ENCODE data around the gene PBLD.
"Not testable (repeated sequence)": the region's sequence is repeated elsewhere in the genome, so short reads cannot be mapped to it uniquely, and the experiment has no call there.

Gene PBLD

DNA sequence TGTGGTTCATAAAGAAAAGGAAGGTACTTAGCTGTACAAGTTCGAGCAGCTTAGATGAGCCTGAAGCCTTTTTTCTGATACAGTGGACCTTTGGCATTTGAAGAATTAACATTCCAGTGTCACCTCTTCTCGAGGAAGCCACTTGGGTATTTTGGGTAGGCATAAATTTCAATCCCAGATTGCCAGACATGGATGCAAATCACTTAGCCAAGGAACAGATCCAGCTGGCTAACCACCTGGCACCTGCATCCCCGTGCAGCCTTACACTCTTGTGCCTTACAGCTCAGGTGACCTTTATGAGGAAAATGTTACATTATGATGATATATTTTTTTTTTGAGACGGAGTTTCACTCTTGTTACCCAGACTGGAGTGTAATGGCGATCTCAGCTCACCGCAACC lies 84.8 kb downstream of the PBLD start:
- Histone ChIP-seq H3K27ac (no peak overlapping the region), H3K27me3 (replicated peaks) (no peaks in the 10 kb centered on the region), H3K36me3 (replicated peaks) (no peaks in the 10 kb centered on the region), H3K4me3 (ENCODE audit: low read depth, low read length) (no peak overlapping the region)
- no peak for DNase-seq
- TF ChIP-seq, protein P1, sequence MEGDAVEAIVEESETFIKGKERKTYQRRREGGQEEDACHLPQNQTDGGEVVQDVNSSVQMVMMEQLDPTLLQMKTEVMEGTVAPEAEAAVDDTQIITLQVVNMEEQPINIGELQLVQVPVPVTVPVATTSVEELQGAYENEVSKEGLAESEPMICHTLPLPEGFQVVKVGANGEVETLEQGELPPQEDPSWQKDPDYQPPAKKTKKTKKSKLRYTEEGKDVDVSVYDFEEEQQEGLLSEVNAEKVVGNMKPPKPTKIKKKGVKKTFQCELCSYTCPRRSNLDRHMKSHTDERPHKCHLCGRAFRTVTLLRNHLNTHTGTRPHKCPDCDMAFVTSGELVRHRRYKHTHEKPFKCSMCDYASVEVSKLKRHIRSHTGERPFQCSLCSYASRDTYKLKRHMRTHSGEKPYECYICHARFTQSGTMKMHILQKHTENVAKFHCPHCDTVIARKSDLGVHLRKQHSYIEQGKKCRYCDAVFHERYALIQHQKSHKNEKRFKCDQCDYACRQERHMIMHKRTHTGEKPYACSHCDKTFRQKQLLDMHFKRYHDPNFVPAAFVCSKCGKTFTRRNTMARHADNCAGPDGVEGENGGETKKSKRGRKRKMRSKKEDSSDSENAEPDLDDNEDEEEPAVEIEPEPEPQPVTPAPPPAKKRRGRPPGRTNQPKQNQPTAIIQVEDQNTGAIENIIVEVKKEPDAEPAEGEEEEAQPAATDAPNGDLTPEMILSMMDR (IDR thresholded peaks at IDR 0.05; ENCODE audit: low read depth, low read length, missing control alignments), result no peak
- in situ Hi-C loops (cut with HindIII; ENCODE audit: low pct_ligation_motif_present, low sequenced_read_pairs), result no loop called here

DNA sequence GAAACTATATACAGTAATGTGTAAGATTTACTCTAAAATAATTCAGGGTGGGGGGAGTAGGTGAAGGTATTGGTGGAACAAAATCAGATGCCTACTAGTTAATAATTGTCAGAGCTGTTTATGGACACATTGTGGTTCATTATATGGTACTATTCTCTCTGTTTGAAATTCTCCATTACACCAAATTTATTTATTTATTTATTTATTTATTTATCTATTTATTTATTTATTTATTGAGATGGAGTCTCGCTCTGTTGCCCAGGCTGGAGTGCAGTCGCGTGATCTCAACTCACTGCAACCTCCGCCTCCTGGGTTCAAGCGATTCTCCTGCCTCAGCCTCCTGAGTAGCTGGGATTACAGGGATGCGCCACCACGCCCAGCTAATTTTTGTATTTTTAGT lies 86.3 kb downstream of the PBLD start:
- H3K36me3 ChIP-seq (replicated peaks); H3K27me3 ChIP-seq (replicated peaks); in situ Hi-C loops (cut with HindIII; ENCODE audit: low pct_ligation_motif_present, low sequenced_read_pairs); H3K27ac ChIP-seq; DNase-seq; H3K4me3 ChIP-seq (ENCODE audit: low read depth, low read length): not testable (repeated sequence)

DNA sequence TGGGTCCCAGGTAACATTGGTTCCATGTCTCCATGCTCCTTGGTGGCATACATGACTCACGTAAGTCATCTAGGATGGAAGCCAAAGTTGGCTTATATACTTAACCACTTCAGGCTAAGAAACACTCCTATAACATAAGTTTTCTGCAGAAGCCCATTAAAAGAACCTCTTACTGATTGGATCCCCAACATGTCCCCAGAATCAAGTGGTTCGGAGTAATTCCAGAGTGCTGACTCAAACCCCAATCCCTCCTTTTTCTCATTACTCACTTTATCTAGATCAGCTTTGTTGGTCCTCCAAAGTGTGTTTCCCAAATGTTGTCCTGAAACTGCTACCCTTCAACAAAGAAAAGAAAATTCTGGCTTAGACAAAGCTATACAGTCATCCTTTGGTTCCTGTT lies 90.7 kb downstream of the PBLD start:
- Histone ChIP-seq H3K27me3 (replicated peaks) (no peaks in the 10 kb centered on the region), H3K4me3 (ENCODE audit: low read depth, low read length) (no peak overlapping the region), H3K27ac (no peak overlapping the region), H3K36me3 (replicated peaks) (no peaks in the 10 kb centered on the region)
- TF ChIP-seq, protein P1 (IDR thresholded peaks at IDR 0.05; ENCODE audit: low read depth, low read length, missing control alignments), result no peak
- no peak for DNase-seq
- in situ Hi-C loops (cut with HindIII; ENCODE audit: low pct_ligation_motif_present, low sequenced_read_pairs), result no loop called here

DNA sequence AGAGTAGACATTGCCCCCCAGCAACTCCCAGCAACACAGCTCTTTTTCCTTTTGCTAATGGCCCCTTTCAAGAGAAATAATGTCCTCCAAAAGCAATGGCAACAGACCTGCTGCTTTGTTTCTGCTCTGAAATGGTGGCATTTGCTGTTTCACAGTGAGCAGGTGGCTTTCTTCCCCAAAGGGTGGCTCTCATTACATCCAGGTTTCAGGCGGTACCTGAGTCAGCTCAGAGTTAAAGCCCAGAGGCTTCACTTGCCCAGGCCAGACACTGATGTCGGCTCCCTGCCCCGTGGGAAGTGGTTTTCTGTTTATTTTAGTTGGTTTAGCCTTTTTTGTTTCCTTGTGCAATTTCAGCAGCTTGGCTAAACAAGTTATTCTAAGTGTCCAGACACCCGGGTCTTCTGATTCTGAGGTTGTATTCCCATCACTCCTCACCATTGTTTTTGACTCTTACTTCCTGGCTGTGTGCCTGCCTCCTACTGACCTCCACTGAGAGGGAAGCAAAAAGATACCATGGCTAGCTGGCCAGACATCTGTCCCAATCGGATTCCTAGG lies 93.1 kb downstream of the PBLD start:
- H3K27me3 ChIP-seq (replicated peaks), result no peaks in the 10 kb centered on the region
- H3K27ac ChIP-seq, result no peak overlapping the region
- H3K36me3 ChIP-seq (replicated peaks), result no peaks in the 10 kb centered on the region
- no peak overlapping the region for H3K4me3 ChIP-seq (ENCODE audit: low read depth, low read length)
- in situ Hi-C loops (cut with HindIII; ENCODE audit: low pct_ligation_motif_present, low sequenced_read_pairs), result no loop called here
- TF ChIP-seq, protein P1 (IDR thresholded peaks at IDR 0.05; ENCODE audit: low read depth, low read length, missing control alignments), result no peak
- DNase-seq, result no peak

DNA sequence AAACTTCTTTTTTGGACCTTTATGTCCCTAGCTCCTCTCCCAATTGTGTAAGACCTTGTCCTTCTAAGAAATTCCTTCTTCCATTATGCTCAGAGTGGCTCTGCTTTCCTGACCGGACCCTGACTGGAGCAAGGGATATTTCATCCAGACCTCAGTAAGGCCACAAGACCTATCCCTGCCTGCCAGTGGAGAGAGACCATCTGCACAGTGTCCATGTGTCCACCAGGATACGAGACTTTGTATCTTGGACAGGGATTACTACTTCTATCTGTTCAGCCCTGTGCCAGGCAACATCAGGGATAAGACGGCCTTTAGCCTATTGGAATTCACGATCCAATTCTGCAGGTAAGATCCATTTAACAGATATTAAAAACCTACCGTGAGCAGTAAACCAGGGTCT lies 93.7 kb downstream of the PBLD start:
- no peak for DNase-seq
- Histone ChIP-seq H3K4me3 (ENCODE audit: low read depth, low read length) (no peak overlapping the region), H3K27ac (no peak overlapping the region), H3K36me3 (replicated peaks) (no peaks in the 10 kb centered on the region), H3K27me3 (replicated peaks) (no peaks in the 10 kb centered on the region)
- TF ChIP-seq, protein P1 (IDR thresholded peaks at IDR 0.05; ENCODE audit: low read depth, low read length, missing control alignments), result no peak
- in situ Hi-C loops (cut with HindIII; ENCODE audit: low pct_ligation_motif_present, low sequenced_read_pairs), result no loop called here

DNA sequence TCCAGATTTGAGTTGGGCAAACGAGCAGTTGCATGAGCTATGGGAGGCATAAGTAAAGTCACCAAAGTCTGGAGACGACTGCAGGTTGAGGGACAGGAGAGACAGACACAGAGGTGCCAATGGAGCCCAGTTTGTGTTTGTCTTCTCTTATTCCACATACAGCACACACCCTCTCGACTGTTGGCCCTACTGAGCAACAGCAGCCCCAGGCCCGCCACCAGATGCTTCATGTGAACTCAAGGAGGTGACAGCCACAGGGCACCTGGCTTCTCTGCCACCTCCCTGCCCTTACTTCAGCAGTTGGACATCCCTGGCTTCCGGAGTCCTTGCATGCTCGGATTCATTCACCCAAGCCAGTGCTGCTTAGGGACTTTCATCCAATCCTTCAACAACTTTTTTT lies 94.4 kb downstream of the PBLD start:
- in situ Hi-C loops (cut with HindIII; ENCODE audit: low pct_ligation_motif_present, low sequenced_read_pairs), result no loop called here
- H3K27ac ChIP-seq, result no peak overlapping the region
- peaks cover 2% of the 10 kb centered on the region for H3K27me3 ChIP-seq (replicated peaks)
- H3K36me3 ChIP-seq (replicated peaks), result no peaks in the 10 kb centered on the region
- TF ChIP-seq, protein P1 (IDR thresholded peaks at IDR 0.05; ENCODE audit: low read depth, low read length, missing control alignments), result no peak
- DNase-seq, result no peak
- no peak overlapping the region for H3K4me3 ChIP-seq (ENCODE audit: low read depth, low read length)
